ENCODE data around the gene DYNC1I2. TPM values are rescaled to one million over a fixed set of nuclear protein-coding genes. Genes with fewer than 3 reads are reported as not detected.

The DYNC1I2 gene
- total and polyA plus RNA-seq, 2 of the 4 experiments (the other 2 are of a cell fraction), result 110 to 114 TPM

- Histone ChIP-seq H3K23ac (ENCODE audit: low read depth, low read length) (no peak overlapping the region), H4K91ac (ENCODE audit: insufficient read depth, low read depth, low read length) (no peak overlapping the region), H3K79me1 (ENCODE audit: low read depth in 1 of 2, low read length in 2 of 2) (no peaks in the 10 kb centered on the region), H2BK5ac (ENCODE audit: low read depth, low read length, poor library complexity, severe bottlenecking) (no peak overlapping the region), H2BK20ac (ENCODE audit: low read depth, low read length) (no peak overlapping the region), H3K14ac (replicated peaks; ENCODE audit: low read depth, low read length) (no peak overlapping the region), H2AFZ (replicated peaks; ENCODE audit: low read length, poor library complexity) (no peak overlapping the region), H3K9me3 (ENCODE audit: control insufficient read depth, insufficient read depth, low read length) (no peaks in the 10 kb centered on the region), H4K8ac (ENCODE audit: low read depth in 2 of 2, low read length in 2 of 2) (no peak overlapping the region), H4K5ac (ENCODE audit: low read depth, low read length) (no peak overlapping the region), H3K36me3 (ENCODE audit: control insufficient read depth, insufficient read depth, low read length) (peaks cover 14% of the 10 kb centered on the region), H2AK5ac (ENCODE audit: low read depth, low read length) (no peak overlapping the region), H3K4me2 (ENCODE audit: low read depth, low read length) (no peak overlapping the region), H2BK15ac (ENCODE audit: low read depth, low read length) (no peak overlapping the region), H3K18ac (ENCODE audit: low read depth, low read length) (no peak overlapping the region), H3K4ac (ENCODE audit: low read depth, low read length) (no peak overlapping the region), H2BK120ac (ENCODE audit: low read depth, low read length) (no peak overlapping the region), H3K4me1 (ENCODE audit: control insufficient read depth, insufficient read depth, low read length) (no peaks in the 10 kb centered on the region), H3K9me1 (ENCODE audit: insufficient read depth, low read length) (0 out of 2 replicates have a peak, but pooled peaks cover 2% of the 10 kb centered on the region), H4K20me1 (ENCODE audit: insufficient read depth, low read length) (no peaks in the 10 kb centered on the region), H3K27me3 (ENCODE audit: control insufficient read depth, insufficient read depth, low read length) (no peaks in the 10 kb centered on the region), H3K56ac (ENCODE audit: extremely low read depth, insufficient read depth, low read length) (no peak overlapping the region), H3K4me3 (ENCODE audit: insufficient read depth, low read depth, low read length) (no peak overlapping the region), H2AK9ac (replicated peaks; ENCODE audit: low read depth, low read length, poor library complexity) (no peak overlapping the region), H3K27ac (ENCODE audit: insufficient read depth, low read length) (no peak overlapping the region), H3K9ac (ENCODE audit: low read depth, low read length) (no peak overlapping the region)
- no CpG with 5 or more reads among the region's 6 CpGs for WGBS, 2 experiments (ENCODE audit: extremely low coverage in 2 of 2, insufficient read length in 1 of 2)
- ATAC-seq (ENCODE audit: low read depth), result no peak
- DNase-seq, result no peak
- intact Hi-C loops (cut with micrococcal nuclease) (no loop called here), dilution Hi-C loops (cut with HindIII; ENCODE audit: low sequenced_read_pairs, unreplicated experiment) (no loop called here), in situ Hi-C loops (cut with MboI; ENCODE audit: low sequenced_read_pairs) (no loop called here)
- TF ChIP-seq MAZ (IDR thresholded peaks at IDR 0.05; ENCODE audit: borderline replicate concordance, low read depth, low read length) (no peak), BHLHE40 (IDR thresholded peaks at IDR 0.05; ENCODE audit: low read depth, low read length) (no peak), CTCF (conservative IDR thresholded peaks at IDR 0.05; ENCODE audit: low read depth, low read length) (no peak), POLR2A (IDR thresholded peaks at IDR 0.05; ENCODE audit: low read depth, low read length) (no peak), NFE2L2 (IDR thresholded peaks at IDR 0.05; ENCODE audit: low read depth, low read length) (no peak), MAFK (IDR thresholded peaks at IDR 0.05; ENCODE audit: low read depth, low read length) (no peak), RFX5 (IDR thresholded peaks at IDR 0.05; ENCODE audit: low read depth, low read length) (no peak), SMC3 (IDR thresholded peaks at IDR 0.05; ENCODE audit: low read depth, low read length) (no peak), MXI1 (IDR thresholded peaks at IDR 0.05; ENCODE audit: borderline replicate concordance, low read depth, low read length) (no peak), FOS (IDR thresholded peaks at IDR 0.05; ENCODE audit: low read depth, low read length) (no peak)
- TF ChIP-seq, protein P1, sequence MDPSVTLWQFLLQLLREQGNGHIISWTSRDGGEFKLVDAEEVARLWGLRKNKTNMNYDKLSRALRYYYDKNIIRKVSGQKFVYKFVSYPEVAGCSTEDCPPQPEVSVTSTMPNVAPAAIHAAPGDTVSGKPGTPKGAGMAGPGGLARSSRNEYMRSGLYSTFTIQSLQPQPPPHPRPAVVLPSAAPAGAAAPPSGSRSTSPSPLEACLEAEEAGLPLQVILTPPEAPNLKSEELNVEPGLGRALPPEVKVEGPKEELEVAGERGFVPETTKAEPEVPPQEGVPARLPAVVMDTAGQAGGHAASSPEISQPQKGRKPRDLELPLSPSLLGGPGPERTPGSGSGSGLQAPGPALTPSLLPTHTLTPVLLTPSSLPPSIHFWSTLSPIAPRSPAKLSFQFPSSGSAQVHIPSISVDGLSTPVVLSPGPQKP (IDR thresholded peaks at IDR 0.05; ENCODE audit: borderline replicate concordance, low read depth, low read length), result no peak
- TF ChIP-seq, protein P2, sequence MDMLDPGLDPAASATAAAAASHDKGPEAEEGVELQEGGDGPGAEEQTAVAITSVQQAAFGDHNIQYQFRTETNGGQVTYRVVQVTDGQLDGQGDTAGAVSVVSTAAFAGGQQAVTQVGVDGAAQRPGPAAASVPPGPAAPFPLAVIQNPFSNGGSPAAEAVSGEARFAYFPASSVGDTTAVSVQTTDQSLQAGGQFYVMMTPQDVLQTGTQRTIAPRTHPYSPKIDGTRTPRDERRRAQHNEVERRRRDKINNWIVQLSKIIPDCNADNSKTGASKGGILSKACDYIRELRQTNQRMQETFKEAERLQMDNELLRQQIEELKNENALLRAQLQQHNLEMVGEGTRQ (IDR thresholded peaks at IDR 0.05; ENCODE audit: low read depth, low read length), result no peak
- CTCF ChIA-PET, result interaction anchor here (0.6 kb wide), 1 partner anchor 329 kb away, joined by 3 read pairs; no protein-coding TSS in a partner anchor
- POLR2A ChIA-PET (ENCODE audit: unreplicated experiment), result no interaction called here
- no TSS peak for BruUV-seq (replicated peaks)
Measured at GRCh38 chr2:171789956-171790355, 102.7 kb downstream of the DYNC1I2 start.
